NB4 (cell line): ENCODE measurements around the gene MEGF6.
"Not testable (repeated sequence)": the region's sequence is repeated elsewhere in the genome, so short reads cannot be mapped to it uniquely, and the experiment has no call there.

ENCODE experiments used
- DNase-seq: peaks from one replicate; pipeline ENCODE4 v3.0.0; 2010; ENCODE audit warnings: low read depth
- H3K4me3 ChIP-seq: one replicate; pipeline ENCODE4 v1.5.1; 2011; ENCODE audit warnings: mild to moderate bottlenecking, low read depth, low read length, moderate library complexity
- MYC ChIP-seq: IDR thresholded peaks from 2 replicates; pipeline ENCODE4 v1.6.1; 2011; ENCODE audit warnings: low read depth, low read length
- POLR2A ChIP-seq: IDR thresholded peaks from 2 replicates; pipeline ENCODE4 v1.6.1; 2011; ENCODE audit warnings: mild to moderate bottlenecking; ENCODE audit not compliant: insufficient read length; ENCODE audit errors: extremely low read depth
- TF ChIP-seq, protein P1 (sequence below): IDR thresholded peaks from one replicate; pipeline ENCODE4 v1.5.1; 2012; ENCODE audit warnings: low read depth, low read length
- TF ChIP-seq, protein P2 (sequence below): IDR thresholded peaks from 2 replicates; pipeline ENCODE4 v1.6.1; 2011; ENCODE audit warnings: low read depth, low read length

The MEGF6 gene

DNA sequence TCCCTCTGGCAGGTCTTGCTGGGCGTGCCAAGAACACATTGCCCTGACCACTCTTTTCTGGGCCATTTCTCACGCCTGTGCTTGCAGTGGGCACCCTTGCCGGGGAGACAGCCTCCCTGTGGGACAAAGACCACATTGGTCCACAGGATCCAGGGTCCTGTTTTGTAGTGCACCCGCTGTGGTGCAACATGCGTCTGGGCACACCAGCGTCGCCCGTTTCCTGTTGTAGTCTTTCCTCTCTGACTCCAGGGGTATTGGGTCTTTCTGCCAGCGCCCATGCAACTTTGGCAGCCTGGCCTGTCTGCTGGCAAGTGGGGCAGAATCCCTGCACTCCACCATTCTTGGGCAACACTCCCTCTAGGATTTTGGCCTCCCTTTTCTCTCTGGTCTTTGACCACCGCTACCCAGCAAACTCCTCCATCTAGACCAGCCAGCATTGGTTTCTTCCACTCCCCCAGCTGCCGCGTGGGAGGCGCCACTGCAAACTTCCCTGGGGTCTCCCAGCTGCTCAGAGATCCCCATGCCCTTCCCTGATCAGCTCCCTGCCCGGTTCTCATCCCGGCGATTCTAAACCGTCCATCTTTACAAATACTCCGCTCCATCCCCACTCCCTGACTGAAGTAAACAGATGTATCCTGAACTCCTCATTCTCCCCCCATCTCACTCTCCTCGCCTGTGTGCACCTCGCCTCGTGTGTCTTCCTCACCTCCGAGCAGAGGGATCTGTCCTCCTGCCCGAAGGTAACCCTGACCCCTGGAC lies 12.3 kb upstream of the MEGF6 start:
- TF ChIP-seq, protein P1, sequence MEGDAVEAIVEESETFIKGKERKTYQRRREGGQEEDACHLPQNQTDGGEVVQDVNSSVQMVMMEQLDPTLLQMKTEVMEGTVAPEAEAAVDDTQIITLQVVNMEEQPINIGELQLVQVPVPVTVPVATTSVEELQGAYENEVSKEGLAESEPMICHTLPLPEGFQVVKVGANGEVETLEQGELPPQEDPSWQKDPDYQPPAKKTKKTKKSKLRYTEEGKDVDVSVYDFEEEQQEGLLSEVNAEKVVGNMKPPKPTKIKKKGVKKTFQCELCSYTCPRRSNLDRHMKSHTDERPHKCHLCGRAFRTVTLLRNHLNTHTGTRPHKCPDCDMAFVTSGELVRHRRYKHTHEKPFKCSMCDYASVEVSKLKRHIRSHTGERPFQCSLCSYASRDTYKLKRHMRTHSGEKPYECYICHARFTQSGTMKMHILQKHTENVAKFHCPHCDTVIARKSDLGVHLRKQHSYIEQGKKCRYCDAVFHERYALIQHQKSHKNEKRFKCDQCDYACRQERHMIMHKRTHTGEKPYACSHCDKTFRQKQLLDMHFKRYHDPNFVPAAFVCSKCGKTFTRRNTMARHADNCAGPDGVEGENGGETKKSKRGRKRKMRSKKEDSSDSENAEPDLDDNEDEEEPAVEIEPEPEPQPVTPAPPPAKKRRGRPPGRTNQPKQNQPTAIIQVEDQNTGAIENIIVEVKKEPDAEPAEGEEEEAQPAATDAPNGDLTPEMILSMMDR, result no peak
- DNase-seq, result peak; percentile 36

DNA sequence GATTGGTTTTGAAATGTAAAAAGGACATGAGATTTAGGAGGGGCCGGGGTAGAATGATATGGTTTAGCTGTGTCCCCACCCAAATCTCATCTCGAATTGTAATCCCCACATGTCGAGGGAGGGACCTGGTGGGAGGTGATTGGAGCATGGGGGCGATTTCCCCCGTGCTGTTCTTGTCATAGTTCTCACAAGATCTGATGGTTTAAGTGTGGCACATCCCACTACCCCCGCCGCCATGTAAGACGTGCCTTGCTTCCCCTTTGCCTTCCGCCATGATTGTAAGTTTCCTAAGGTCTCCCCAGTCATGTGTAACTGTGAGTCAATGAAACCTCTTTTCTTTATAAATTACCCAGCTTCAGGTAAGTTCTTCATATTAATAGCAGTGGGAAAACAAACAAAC lies 10.8 kb upstream of the MEGF6 start:
- not testable (repeated sequence) for DNase-seq, H3K4me3 ChIP-seq

More for the DNA sequence above, 12.3 kb upstream of the MEGF6 start:
- peak overlapping the region; percentile 61 for H3K4me3 ChIP-seq

DNA sequence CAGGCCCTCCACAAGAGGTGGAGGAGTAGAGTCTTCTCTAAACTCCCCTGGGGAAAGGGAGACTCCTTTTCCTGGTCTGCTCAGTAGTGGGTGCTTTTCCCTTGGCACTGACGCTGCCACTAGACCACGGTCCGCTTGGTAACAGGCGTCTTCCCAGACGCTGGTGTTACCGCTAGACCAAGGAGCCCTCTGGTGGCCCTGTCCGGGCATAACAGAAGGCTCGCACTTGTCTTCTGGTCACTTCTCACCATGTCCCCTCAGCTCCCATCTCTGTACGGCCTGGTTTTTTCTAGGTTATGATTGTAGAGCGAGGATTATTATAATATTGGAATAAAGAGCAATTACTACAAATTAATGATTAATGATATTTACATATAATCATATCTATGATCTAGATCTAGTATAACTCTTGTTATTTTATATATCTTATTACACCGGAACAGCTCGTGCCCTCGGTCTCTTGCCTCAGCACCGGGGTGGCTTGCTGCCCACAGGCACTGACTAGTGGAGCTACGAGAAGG lies 9.9 kb upstream of the MEGF6 start:
- peak; percentile 69 for DNase-seq
- H3K4me3 ChIP-seq, result not testable (repeated sequence)
- TF ChIP-seq, protein P1, result peak; percentile 54

DNA sequence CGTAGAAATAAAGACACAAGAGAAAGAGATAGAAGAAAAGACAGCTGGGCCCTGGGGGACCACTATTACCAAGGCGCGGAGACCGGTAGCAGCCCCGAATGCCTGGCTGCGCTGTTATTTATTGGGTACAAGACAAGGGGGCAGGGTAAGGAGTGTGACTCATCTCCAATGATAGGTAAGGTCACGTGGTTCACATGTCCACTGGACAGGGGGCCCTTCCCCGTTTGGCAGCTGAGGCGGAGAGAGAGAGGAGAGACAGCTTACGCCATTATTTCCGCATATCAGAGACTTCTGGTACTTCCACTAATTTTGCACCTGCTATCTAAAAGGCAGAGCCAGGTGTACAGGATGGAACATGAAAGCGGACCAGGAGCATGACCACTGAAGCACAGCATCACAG lies 9.4 kb upstream of the MEGF6 start:
- no peak overlapping the region for H3K4me3 ChIP-seq
- DNase-seq, result no peak
- no peak for TF ChIP-seq MYC
- TF ChIP-seq, protein P1, result no peak
- no peak for TF ChIP-seq POLR2A
- TF ChIP-seq, protein P2, sequence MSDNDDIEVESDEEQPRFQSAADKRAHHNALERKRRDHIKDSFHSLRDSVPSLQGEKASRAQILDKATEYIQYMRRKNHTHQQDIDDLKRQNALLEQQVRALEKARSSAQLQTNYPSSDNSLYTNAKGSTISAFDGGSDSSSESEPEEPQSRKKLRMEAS, result no peak

DNA sequence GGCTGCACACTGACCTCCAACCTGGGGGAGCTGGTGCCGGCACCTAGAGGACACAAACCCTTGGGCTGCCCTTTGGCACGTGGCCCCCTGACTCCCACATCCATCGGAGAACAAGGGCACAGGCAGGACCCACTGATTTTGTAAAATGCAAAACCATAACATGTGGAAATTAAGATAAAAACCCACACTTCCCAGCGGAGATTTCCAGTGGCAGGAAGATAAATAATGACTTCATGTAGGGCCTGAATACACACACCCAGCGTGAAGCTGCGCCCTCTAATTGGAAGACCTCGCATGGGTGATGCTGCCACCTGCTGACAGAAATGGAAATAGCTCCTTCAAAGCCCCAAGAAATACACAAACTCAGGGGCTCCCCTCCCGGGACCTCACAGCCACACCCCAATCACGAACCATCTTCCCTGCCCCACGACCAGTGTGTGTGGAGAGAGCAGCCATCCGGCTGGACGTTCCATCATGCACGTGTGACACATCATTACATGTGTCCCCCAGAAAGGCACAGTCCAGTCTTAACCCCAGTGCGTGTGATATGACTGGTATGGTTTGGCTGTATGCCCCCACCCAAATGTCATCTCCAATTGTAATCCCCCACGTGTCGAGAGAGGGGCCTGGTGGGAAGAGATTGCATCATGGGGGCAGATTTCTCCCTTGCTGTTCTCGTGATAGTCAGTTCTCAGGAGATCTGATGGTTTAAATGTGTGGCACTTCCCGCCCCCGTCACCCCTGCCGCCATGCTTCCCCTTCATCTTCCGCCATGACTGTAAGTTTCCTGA lies 7.8 kb upstream of the MEGF6 start:
- peak; percentile 79 for DNase-seq
- TF ChIP-seq, protein P2, result 0 out of 2 replicates have a peak, but pooled peaks have one; percentile 25
- TF ChIP-seq, protein P1, result peak; percentile 80
- TF ChIP-seq MYC, result no peak; the same call in 1 of the 2 replicates
- H3K4me3 ChIP-seq, result no peak overlapping the region

DNA sequence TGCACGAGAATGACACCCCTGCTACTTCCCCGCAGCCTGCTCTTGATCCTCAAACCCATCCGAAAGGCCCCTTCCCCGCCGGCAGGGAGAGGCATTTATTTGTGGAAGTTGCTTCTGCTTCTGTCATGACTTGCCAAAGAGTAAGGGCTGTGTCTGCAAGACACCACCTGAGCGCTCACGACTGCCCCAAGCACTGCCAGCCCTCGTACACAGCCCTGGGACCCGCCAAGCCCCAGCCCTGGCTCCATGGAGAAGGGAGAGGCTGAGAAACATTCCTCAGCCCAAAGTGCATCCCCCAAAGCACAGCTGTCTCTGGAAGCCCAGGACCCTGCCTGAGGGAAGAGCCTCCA lies 7.2 kb upstream of the MEGF6 start:
- TF ChIP-seq, protein P2, result no peak
- TF ChIP-seq MYC (no peak), POLR2A (no peak)
- TF ChIP-seq, protein P1, result no peak

More for the DNA sequence above, 7.2 kb upstream of the MEGF6 start:
- H3K4me3 ChIP-seq, result no peak overlapping the region
- DNase-seq, result no peak
